ENCODE measurements around the gene CASP1.
"Not testable (repeated sequence)": the region's sequence is repeated elsewhere in the genome, so short reads cannot be mapped to it uniquely, and the experiment has no call there.

Gene CASP1

DNA sequence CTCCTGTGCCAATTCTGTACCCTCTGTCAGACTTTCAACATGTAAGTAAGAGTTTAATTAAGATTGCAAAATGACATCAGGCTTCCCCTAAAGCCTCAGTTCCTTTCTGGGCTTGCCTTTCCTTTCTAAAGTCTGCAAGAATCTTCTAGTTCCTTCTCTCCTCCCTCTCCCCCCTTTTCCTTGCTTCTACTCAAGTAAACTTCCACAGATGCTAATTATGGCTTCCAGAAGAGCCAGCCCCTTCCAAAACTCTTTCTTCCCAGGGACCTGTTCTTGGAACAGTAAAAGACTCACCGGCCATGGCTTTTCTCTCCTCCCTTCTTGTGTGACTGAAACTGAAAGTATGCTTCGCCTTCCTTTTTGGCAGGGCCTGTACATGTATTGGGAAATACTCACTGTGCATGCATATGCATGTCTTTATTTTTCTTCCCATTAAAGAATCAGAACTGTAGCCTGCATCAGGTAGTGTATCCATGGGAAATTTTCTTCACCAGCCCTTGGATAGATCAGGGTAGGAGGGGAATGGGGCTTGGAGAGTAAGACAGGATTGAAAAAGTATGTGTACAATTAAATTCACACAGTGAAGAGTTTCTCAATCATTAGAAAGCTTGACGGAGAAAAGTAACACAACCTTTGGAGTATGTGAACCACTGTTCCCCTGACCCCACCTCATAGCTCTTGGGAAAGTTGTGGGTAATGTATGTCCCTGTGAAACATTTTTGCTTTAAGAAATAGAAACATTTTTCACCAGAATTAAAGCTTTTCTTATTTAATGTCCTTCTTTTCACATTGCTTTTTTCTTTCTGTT lies at the start of gene CASP1:
Gene CASP1, minus strand, starts transcription at position 332 of the 808 bp plus-strand sequence. Its CDS starts 31 bp downstream, at position 301.
- DNase-seq: no peak

- no peak for DNase-seq
Observed at GRCh38 chr11:105081412-105082150, 46.6 kb upstream of the CASP1 start.

GRCh38 chr11:105080171-105080906 lies 45.4 kb upstream of the CASP1 start:
- not testable (repeated sequence) for DNase-seq

DNA sequence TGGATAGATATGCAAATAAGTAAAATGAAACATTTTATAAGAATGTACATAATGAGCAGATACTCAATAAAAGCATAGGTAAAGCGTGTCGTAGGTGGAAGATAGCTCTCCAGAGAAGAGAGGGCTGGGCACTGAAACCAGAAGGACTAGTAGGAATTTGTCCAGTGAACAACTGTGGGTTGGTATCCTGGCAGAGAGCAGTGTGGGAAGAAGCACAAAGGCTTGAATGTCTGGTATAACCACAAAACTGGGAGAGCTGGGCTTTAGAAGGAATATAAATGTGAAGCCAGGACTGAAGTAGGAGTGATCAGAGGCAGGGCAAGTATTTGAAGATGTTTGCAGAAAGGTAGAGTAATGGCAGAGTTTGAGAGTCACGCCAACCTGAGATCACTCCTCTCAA lies 43.3 kb upstream of the CASP1 start:
- no peak for DNase-seq

DNA sequence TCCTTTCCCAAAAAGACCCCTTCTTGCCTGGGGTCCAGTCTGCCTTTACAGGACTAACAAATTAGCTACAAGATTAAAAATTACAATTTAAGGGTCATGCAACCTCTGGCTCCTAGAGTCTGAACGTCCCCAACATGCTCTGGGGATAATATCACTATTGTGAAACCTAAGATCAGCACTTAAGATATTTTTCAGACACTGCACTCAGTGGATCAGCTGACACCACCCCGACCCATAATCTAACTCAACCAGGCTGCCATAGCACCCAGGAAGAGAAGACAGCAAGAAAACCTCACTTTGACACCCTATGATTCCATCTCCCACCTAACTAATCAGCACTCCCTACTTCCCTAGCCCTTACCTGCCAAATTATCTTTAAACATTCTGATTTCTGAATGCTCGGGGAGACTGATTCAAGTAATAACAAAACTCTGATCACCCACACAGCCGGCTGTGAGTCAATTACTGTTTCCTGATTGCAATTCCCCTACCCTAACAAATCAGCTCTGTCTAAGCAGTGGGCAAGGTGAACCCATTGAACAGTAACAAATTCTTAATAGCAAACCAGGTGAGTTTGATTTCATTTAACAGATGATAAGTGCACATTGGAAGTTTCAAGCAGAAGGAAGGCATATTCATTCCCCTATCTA lies 42.3 kb upstream of the CASP1 start:
- DNase-seq: not testable (repeated sequence)

- no peak for DNase-seq
Observed at GRCh38 chr11:105074166-105074530, 39.2 kb upstream of the CASP1 start.

DNA sequence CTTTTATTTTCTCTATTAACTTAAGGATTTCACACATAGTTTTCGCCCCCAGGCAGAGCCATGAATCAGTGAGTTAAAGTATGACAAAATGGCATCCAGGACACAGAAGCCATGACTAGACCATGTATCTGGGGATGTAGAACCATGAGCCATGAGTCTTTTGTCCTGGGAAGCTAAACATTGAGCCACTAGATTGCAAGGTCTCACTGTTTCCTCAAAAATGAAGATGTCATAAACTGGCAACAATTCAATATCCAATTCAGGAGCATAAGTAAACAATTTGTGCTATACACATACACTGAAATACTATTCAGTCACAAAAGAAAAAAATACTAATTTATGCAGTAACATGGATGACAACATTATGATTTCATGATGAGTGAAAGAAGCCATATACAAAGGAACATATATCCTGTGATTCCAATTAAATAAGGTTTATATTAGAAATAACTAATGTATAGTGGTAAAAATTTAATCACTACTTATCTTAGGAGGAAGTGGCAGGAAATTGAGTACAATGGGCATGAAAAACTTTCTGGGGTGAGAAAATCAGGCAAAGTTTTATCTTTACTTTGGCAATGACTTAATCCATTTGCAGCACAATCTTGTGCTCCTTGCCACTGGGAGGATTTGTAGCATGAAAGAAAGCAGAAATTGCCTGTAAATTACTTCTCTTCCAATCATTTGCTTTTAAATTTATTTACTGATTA lies 38.7 kb upstream of the CASP1 start:
- DNase-seq: no peak

- DNase-seq: not testable (repeated sequence)
Observed at GRCh38 chr11:105072080-105072479, 37.1 kb upstream of the CASP1 start.

DNA sequence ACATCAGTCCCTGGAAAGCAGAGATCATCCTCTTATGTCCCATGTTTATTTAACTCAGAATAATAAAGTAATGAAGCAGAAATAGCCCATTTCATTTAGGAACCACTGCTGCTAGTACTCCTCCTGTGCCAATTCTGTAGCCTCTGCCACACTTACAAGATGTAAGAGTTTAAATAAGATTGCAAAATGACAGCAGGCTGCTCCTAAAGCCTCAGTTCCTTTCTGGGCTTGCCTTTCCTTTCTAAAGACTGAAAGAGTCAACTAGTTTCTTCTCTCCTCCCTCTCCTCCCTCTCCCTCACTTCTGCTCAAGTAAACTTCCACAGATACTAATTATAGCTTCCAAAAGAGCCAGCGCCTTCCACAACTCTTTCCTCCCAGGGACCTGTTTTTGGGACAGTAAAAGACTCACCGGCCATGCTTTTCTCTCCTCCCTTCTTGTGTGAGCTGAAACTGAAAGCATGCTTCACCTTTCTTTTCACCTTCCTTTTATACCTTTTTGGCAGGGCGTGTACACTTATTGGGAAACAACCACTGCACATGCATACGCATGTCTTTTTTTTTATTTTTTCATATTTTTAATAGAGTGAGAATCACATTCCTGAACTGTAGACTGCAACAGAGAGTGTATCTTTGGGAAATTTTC lies 36.3 kb upstream of the CASP1 start:
- no peak for DNase-seq

DNA sequence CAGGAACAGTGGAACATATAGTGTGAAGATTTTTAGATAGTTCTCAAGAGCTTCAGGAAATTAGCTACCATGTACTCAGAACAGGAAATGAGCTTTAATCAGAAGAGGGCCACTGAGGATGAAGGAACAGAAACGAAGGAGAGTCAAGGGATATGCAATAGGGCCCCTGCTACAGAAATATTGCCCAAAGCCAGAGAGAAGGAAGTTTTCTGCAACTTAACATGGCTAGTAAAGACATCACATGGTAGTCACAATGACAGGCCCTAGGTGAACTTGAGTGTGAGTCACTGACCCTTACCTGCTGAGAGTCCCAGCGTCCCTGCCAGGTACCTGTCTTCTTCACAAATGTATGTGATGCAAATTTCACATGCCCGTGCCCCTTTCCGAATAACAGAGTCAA lies 35.4 kb upstream of the CASP1 start:
- DNase-seq: no peak

DNA sequence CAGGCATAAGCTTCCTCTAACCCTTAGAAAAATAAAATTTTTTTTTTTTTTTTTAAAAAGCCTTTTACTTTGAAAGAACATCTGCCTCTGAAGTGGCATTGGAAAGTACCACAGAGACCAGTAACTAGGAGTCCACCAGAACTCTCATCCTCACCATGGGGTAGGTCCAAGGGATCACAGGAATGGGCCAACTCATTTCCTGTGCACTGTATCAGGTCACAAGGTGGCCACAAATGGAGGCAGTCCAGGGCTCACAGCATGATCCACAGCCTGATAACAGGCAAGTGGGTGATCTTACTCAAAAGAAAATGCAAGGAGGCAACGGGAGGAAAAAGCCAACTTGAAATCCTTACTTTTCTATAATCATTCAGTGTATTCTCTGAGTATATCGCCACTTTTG lies 34.8 kb upstream of the CASP1 start:
- not testable (repeated sequence) for DNase-seq

DNA sequence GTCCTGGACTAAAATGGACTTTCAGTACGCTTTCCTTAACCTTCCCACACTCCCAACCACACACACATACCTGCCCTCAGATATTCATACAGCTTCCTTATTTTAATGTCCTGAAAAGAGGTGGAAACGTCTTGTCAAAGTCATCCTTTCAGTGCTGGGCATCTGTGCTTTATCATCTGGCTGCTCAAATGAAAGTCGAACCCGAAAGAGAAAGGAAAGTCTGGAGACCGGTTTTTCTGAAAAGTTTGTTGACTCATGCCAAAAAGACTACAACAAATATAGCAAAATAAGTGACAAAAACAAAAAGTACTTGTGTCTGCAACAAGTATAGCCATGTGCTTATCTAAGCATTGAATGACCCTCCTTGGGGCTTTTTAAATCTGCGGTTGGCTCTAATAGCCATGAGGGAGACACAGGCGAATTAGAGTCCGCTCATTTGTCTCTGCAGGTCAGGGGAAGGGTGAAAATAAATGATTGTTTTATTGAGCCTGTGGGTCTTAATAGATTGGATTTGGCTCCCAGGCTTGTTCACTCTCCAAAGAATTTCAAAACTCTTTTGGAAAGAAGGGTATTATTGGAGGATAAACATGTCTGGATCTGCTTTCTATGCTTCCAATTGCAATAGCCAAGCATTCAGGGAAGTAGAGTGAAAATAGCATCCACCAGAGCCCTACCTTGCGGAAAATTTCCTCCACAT lies 28.4 kb upstream of the CASP1 start:
- DNase-seq: not testable (repeated sequence)

DNA sequence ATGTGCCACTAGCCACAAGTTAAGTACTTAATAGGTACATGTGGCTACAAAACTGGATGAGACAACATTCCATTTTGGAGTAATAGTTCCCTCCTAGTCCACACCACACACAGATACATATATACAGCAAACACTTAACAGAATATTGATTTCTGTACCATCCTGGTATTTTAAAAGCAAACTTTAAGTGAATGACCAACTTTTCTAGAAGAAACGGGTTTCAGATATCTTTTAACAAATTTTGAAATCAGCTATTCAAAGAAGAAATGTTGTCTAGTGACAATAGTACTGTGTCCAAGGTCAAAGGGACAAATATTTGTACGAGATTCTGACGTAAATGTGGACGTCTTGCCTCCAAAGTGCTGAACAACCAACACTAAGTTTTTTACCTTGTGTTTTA lies 22.5 kb upstream of the CASP1 start:
- no peak for DNase-seq

GRCh38 chr11:105056446-105056845 lies 21.5 kb upstream of the CASP1 start:
- no peak for DNase-seq

DNA sequence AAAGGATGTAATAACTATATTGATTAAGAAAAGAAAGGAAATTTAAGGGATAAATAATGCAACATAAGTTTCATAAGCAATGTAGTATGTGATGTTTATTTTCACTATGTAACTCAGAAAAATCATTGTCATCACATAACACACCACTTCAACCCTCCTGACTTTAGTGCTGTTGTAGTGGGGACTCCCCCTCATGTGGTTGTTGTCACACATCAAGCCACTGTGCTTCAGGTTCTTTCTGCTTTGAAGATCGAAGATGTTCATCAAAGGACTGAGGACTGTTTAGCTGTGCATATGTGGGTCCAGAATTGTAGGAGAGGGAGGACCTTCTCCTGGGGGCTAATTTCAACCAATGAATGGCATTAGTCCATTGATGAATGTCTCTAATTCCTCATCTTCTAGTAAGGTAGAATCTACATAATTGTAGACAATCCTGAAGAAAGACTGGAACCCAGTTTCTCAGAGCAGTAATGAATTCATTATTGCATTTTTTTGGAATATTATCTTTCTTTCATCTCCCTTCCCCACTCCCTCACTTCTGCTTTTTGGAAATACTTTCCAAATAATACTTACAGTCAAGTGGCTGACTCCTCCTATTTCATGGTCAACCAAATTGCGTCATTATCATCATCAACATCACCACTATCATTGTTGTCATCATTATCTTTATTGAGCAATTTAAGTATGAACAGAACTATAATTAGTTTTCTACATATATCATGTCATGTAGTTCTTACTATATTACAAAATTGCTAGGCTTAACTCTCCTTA lies 20.0 kb upstream of the CASP1 start:
- DNase-seq: no peak

GRCh38 chr11:105052487-105052886 lies 17.5 kb upstream of the CASP1 start:
- no peak for DNase-seq

DNA sequence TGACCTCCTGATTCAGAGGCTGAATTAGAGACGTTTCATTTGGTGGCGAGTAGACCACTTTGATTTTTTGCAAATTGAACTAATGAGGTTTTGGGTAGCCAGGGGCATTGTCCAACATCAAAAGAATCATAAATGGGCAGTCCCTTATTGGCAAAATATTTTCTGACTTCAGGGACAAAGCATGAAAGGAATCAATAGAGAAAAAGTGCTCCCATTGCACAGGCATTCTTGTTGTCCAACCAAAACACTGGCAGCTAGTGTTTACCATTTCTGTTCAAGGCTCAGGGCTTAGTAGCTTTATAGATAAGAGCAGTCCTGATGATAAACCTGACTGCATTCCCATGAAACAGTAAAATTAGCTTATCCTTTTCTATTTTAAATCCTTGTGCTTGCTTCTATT lies 16.6 kb upstream of the CASP1 start:
- no peak for DNase-seq

GRCh38 chr11:105049481-105049880 lies 14.5 kb upstream of the CASP1 start:
- no peak for DNase-seq

- no peak for DNase-seq
Observed at GRCh38 chr11:105046898-105047579, 12.1 kb upstream of the CASP1 start.
